Keratinocyte (primary cell): Measurements from ENCODE around the gene TLCD2. TPM values are rescaled to one million over a fixed set of nuclear protein-coding genes. Genes with fewer than 3 reads are reported as not detected.

Experiments
- DNase-seq: peaks from one replicate; pipeline ENCODE4 v3.0.0-alpha.2; 2011; ENCODE audit warnings: low read depth, missing footprints, low spot score
- FAIRE-seq: peaks from 2 replicates; lab custom pipeline; 2011; peaks lifted over from hg19 to GRCh38; lab: Jason Lieb, UNC
- H2AFZ ChIP-seq: 2 replicates; pipeline ENCODE4 v1.6.0; 2012; ENCODE audit warnings: low read length, control low read depth, inconsistent platforms; ENCODE audit not compliant: control insufficient read depth
- H3K27ac ChIP-seq: 2 replicates; pipeline ENCODE4 v1.5.1; 2011; ENCODE audit warnings: low read length; ENCODE audit not compliant: control insufficient read depth, insufficient read depth
- H3K27me3 ChIP-seq: 3 replicates; pipeline ENCODE4 v1.6.0; 2011; ENCODE audit warnings: low read length; ENCODE audit not compliant: control insufficient read depth, insufficient read depth; ENCODE audit errors: extremely low read depth
- H3K36me3 ChIP-seq, 2 experiments: 2 replicates in 1 of 2; 3 replicates in 1 of 2; pipeline ENCODE4 v1.5.1; 2011; ENCODE audit warnings: low read length in 2 of 2, mild to moderate bottlenecking in 1 of 2; ENCODE audit not compliant: control insufficient read depth in 2 of 2, insufficient read depth in 2 of 2; ENCODE audit errors: extremely low read depth in 1 of 2
- H3K4me1 ChIP-seq: 3 replicates; pipeline ENCODE4 v1.5.1; 2011; ENCODE audit warnings: low read length; ENCODE audit not compliant: control insufficient read depth, insufficient read depth; ENCODE audit errors: extremely low read depth
- H3K4me2 ChIP-seq: 3 replicates; pipeline ENCODE4 v1.6.0; 2011; ENCODE audit warnings: low read depth, low read length; ENCODE audit not compliant: control insufficient read depth, insufficient read depth; ENCODE audit errors: extremely low read depth
- H3K4me3 ChIP-seq, 3 experiments: fragments of 200-600 bp in 1 of 3; sonication (generic) in 1 of 3; 2 replicates in 2 of 3; 3 replicates in 1 of 3; pipeline ENCODE4 v1.5.1; 2011 to 2016; ENCODE audit warnings: low read length in 3 of 3, mild to moderate bottlenecking in 3 of 3, control low read depth in 2 of 3, inconsistent platforms in 1 of 3, low read depth in 1 of 3, mixed read lengths in 1 of 3, mixed run types in 1 of 3, moderate library complexity in 1 of 3; ENCODE audit not compliant: control insufficient read depth in 2 of 3, insufficient read depth in 2 of 3; ENCODE audit errors: extremely low read depth in 1 of 3
- H3K79me2 ChIP-seq: 2 replicates; pipeline ENCODE4 v1.6.0; 2012; ENCODE audit warnings: low read length; ENCODE audit not compliant: control insufficient read depth, insufficient read depth
- H3K9ac ChIP-seq: 3 replicates; pipeline ENCODE4 v1.6.0; 2011; ENCODE audit warnings: low read length; ENCODE audit not compliant: control insufficient read depth, insufficient read depth; ENCODE audit errors: extremely low read depth
- H3K9me1 ChIP-seq: 3 replicates; pipeline ENCODE4 v1.6.0; 2011; ENCODE audit warnings: low read length; ENCODE audit not compliant: control insufficient read depth, insufficient read depth; ENCODE audit errors: extremely low read depth
- H3K9me3 ChIP-seq: 2 replicates; pipeline ENCODE4 v1.5.1; 2012; ENCODE audit warnings: low read depth, low read length; ENCODE audit not compliant: control insufficient read depth
- H4K20me1 ChIP-seq: 3 replicates; pipeline ENCODE4 v1.6.0; 2011; ENCODE audit warnings: low read length; ENCODE audit not compliant: control insufficient read depth, insufficient read depth; ENCODE audit errors: extremely low read depth
- CTCF ChIP-seq, 3 experiments: IDR thresholded peaks in 1 of 3; conservative IDR thresholded peaks in 1 of 3; optimal IDR thresholded peaks in 1 of 3; 2 replicates in 2 of 3; 3 replicates in 1 of 3; pipeline versions ENCODE3 to v1.5.1; 2011; ENCODE audit warnings: low read length in 3 of 3, mild to moderate bottlenecking in 3 of 3, moderate library complexity in 2 of 3, control low read depth in 1 of 3, inconsistent platforms in 1 of 3; ENCODE audit not compliant: insufficient read depth in 2 of 3; ENCODE audit errors: extremely low read depth in 1 of 3
- EZH2 ChIP-seq: IDR thresholded peaks from one replicate; pipeline ENCODE4 v1.6.1; 2012; ENCODE audit warnings: inconsistent platforms, mild to moderate bottlenecking, low read length, moderate library complexity
- dilution Hi-C: fragments of 300-500 bp; cut with MboI; formaldehyde crosslinking; loops from one replicate; pipeline ENCODE4 v1.7.0; 2020; ENCODE audit warnings: low sequenced_read_pairs; ENCODE audit not compliant: extremely low pct_ligation_motif_present
- polyA plus RNA-seq, 5 experiments: library from polyadenylated mRNA; depleted of rRNA in 3 of 5; stranded (reverse) in 3 of 5; stranded (forward) in 1 of 5; unstranded in 1 of 5; fragments of >200 nt; gene quantifications; 1 replicate in 1 of 5; 2 replicates in 3 of 5; 3 replicates in 1 of 5; pipeline versions ENCODE4 v1.2.1 to v1.2.3, GENCODE V29; 2011 to 2012; ENCODE audit warnings: missing spikeins in 2 of 5, low read depth in 1 of 5, low replicate concordance in 1 of 5

TLCD2 gene
- polyA plus RNA-seq, 1 donor (not counting 4 experiments of a cell fraction or from before 2014, with no cell fraction given), result 0.75 TPM

GRCh38 chr17:1715803-1716075, 5.6 kb upstream of the TLCD2 start:
- Histone ChIP-seq H3K4me3 (peak overlapping the region; percentile 79 to 96 (median 81)), H3K36me3 (peaks cover 22 to 25% of the 10 kb centered on the region in 2 experiments), H3K4me2 (no peak overlapping the region), H3K9ac (peak overlapping the region; percentile 86), H4K20me1 (peaks cover 32% of the 10 kb centered on the region), H3K9me1 (no peaks in the 10 kb centered on the region), H3K9me3 (no peaks in the 10 kb centered on the region), H3K79me2 (peaks cover 36% of the 10 kb centered on the region), H3K27ac (peak overlapping the region; percentile 86), H2AFZ (no peak overlapping the region), H3K27me3 (no peaks in the 10 kb centered on the region), H3K4me1 (peaks cover 44% of the 10 kb centered on the region)
- dilution Hi-C loops, result no loop called here
- FAIRE-seq (no peak), DNase-seq (no peak)
- no peak for TF ChIP-seq EZH2

- Histone ChIP-seq H3K79me2 (peaks cover 36% of the 10 kb centered on the region), H3K9me1 (no peaks in the 10 kb centered on the region), H3K36me3 (peaks cover 22 to 25% of the 10 kb centered on the region in 2 experiments), H4K20me1 (peaks cover 32% of the 10 kb centered on the region), H3K4me1 (peaks cover 41% of the 10 kb centered on the region), H2AFZ (no peak overlapping the region), H3K4me3 (peak overlapping the region; percentile 79 to 96 (median 81)), H3K27me3 (no peaks in the 10 kb centered on the region), H3K4me2 (peak overlapping the region; percentile 85), H3K9ac (peak overlapping the region; percentile 86), H3K9me3 (no peaks in the 10 kb centered on the region), H3K27ac (peak overlapping the region; percentile 86)
- DNase-seq (no peak), FAIRE-seq (no peak)
- dilution Hi-C loops, result no loop called here
- no peak for TF ChIP-seq CTCF (optimal IDR thresholded peaks at IDR 0.05 in 1 of 3, IDR thresholded peaks at IDR 0.05 in 1 of 3, conservative IDR thresholded peaks at IDR 0.05 in 1 of 3; ENCODE audit: extremely low read depth in 1 of 3, insufficient read depth in 2 of 3, low read length in 3 of 3)
- no peak for TF ChIP-seq EZH2
These were observed 5.0 kb upstream of the TLCD2 start for GRCh38 chr17:1714980-1715802.
